ENCODE measurements around the gene LSM14A.

- TF ChIP-seq EZH2phosphoT487 (IDR thresholded peaks at IDR 0.05; ENCODE audit: borderline replicate concordance, low read depth, low read length) (no peak), CTCF (conservative IDR thresholded peaks at IDR 0.05; ENCODE audit: low read length) (no peak)
These were observed 102.7 kb downstream of the LSM14A start for GRCh38 chr19:34274827-34275625.

Measured in OCI-LY7 (cell line).